GM21576 (cell line): ENCODE results near the gene TCF15.
"Not testable (repeated sequence)": the region's sequence is repeated elsewhere in the genome, so short reads cannot be mapped to it uniquely, and the experiment has no call there.

Experiments used
- ATAC-seq: cut with Tn5 transposase; IDR thresholded peaks from one replicate; pipeline ENCODE4 v1.9.1; 2021; ENCODE audit warnings: mild to moderate bottlenecking, moderate library complexity; ENCODE audit not compliant: unreplicated experiment

Gene TCF15

GRCh38 chr20:642398-643174, 32.5 kb upstream of the TCF15 start:
- ATAC-seq, result no peak

- ATAC-seq, result not testable (repeated sequence)
Observed at GRCh38 chr20:642013-642397, 31.9 kb upstream of the TCF15 start.

GRCh38 chr20:641516-641875, 31.4 kb upstream of the TCF15 start:
- ATAC-seq, result no peak

GRCh38 chr20:640674-641515, 30.8 kb upstream of the TCF15 start:
- ATAC-seq, result no peak

GRCh38 chr20:638579-638978, 28.5 kb upstream of the TCF15 start:
- no peak for ATAC-seq

- no peak for ATAC-seq
Observed at GRCh38 chr20:637559-637958, 27.4 kb upstream of the TCF15 start.

GRCh38 chr20:635893-636338, 25.8 kb upstream of the TCF15 start:
- ATAC-seq, result no peak

- no peak for ATAC-seq
Observed at GRCh38 chr20:635028-635892, 25.2 kb upstream of the TCF15 start.

GRCh38 chr20:634148-634925, 24.2 kb upstream of the TCF15 start:
- no peak for ATAC-seq

GRCh38 chr20:631101-631500, 21.0 kb upstream of the TCF15 start:
- no peak for ATAC-seq

- ATAC-seq, result no peak
Observed at GRCh38 chr20:626579-626978, 16.5 kb upstream of the TCF15 start.

GRCh38 chr20:625360-625932, 15.3 kb upstream of the TCF15 start:
- no peak for ATAC-seq

GRCh38 chr20:623704-624103, 13.6 kb upstream of the TCF15 start:
- ATAC-seq, result no peak

- no peak for ATAC-seq
Observed at GRCh38 chr20:623021-623420, 12.9 kb upstream of the TCF15 start.

GRCh38 chr20:622161-622560, 12.1 kb upstream of the TCF15 start:
- no peak for ATAC-seq

- no peak for ATAC-seq
Observed at GRCh38 chr20:621125-621756, 11.1 kb upstream of the TCF15 start.

- ATAC-seq, result no peak
Observed at GRCh38 chr20:620246-620645, 10.1 kb upstream of the TCF15 start.

GRCh38 chr20:618980-619379, 8.9 kb upstream of the TCF15 start:
- ATAC-seq, result no peak

- ATAC-seq, result no peak
Observed at GRCh38 chr20:617934-618690, 8.0 kb upstream of the TCF15 start.
